HG03460 (cell line): ENCODE data around the gene PABPN1L.

Experiments
- ATAC-seq: cut with Tn5 transposase; IDR thresholded peaks from one replicate; pipeline ENCODE4 v1.9.1; 2021; ENCODE audit not compliant: unreplicated experiment

The PABPN1L gene

GRCh38 chr16:88884569-88885271 lies 18.3 kb upstream of the PABPN1L start:
- no peak for ATAC-seq

GRCh38 chr16:88883946-88884345 lies 17.5 kb upstream of the PABPN1L start:
- ATAC-seq, result no peak

- ATAC-seq, result no peak
Measured at GRCh38 chr16:88883117-88883895, 16.8 kb upstream of the PABPN1L start.

- ATAC-seq, result no peak
Measured at GRCh38 chr16:88882358-88883030, 16.0 kb upstream of the PABPN1L start.

GRCh38 chr16:88881675-88882357 lies 15.4 kb upstream of the PABPN1L start:
- no peak for ATAC-seq

- ATAC-seq, result no peak
Measured at GRCh38 chr16:88881007-88881615, 14.7 kb upstream of the PABPN1L start.

- ATAC-seq, result no peak
Measured at GRCh38 chr16:88880226-88881006, 14.0 kb upstream of the PABPN1L start.

- ATAC-seq, result no peak
Measured at GRCh38 chr16:88879788-88880055, 13.3 kb upstream of the PABPN1L start.

GRCh38 chr16:88878967-88879787 lies 12.7 kb upstream of the PABPN1L start:
- no peak for ATAC-seq

- ATAC-seq, result no peak
Measured at GRCh38 chr16:88878356-88878755, 11.9 kb upstream of the PABPN1L start.

GRCh38 chr16:88877564-88878289 lies 11.3 kb upstream of the PABPN1L start:
- ATAC-seq, result no peak

- ATAC-seq, result no peak
Measured at GRCh38 chr16:88876942-88877526, 10.6 kb upstream of the PABPN1L start.

- no peak for ATAC-seq
Measured at GRCh38 chr16:88875703-88876234, 9.3 kb upstream of the PABPN1L start.

- no peak for ATAC-seq
Measured at GRCh38 chr16:88874938-88875599, 8.6 kb upstream of the PABPN1L start.

- ATAC-seq, result no peak
Measured at GRCh38 chr16:88872650-88873331, 6.3 kb upstream of the PABPN1L start.

- no peak for ATAC-seq
Measured at GRCh38 chr16:88871730-88872416, 5.4 kb upstream of the PABPN1L start.

- no peak for ATAC-seq
Measured at GRCh38 chr16:88871349-88871702, 4.9 kb upstream of the PABPN1L start.
